Stomach (tissue), 9 donors: ENCODE measurements around the gene PRKCB. TPM values are rescaled to one million over a fixed set of nuclear protein-coding genes. Genes with fewer than 3 reads are reported as not detected.
"Not testable (repeated sequence)": the region's sequence is repeated elsewhere in the genome, so short reads cannot be mapped to it uniquely, and the experiment has no call there.

Experiments
- DNase-seq, 2 donors: peaks; one replicate each; pipeline versions ENCODE4 v3.0.0 to v3.0.0-alpha.2; 2013 to 2019
- H3K27ac ChIP-seq, 5 donors: fragments of 200-600 bp in 4 of 5; sonication (generic) in 4 of 5; one replicate each; pipeline ENCODE4 v1.5.1; 2013 to 2019; ENCODE audit warnings: mild to moderate bottlenecking in 1 of 5, moderate library complexity in 1 of 5
- H3K27me3 ChIP-seq, 3 donors: fragments of 200-600 bp; sonication (generic); one replicate each; pipeline ENCODE4 v1.5.1; 2017 to 2019; ENCODE audit warnings: mixed run types in 1 of 3
- H3K36me3 ChIP-seq, 4 donors: fragments of 200-600 bp; sonication (generic); 1 replicate in 3 of 4; 2 replicates in 1 of 4; pipeline ENCODE4 v1.5.1; 2016 to 2019
- H3K4me1 ChIP-seq, 4 donors: fragments of 200-600 bp; sonication (generic); one replicate each; pipeline ENCODE4 v1.5.1; 2016 to 2019
- H3K4me3 ChIP-seq, 4 donors: fragments of 200-600 bp; sonication (generic) in 3 of 4; one replicate each; pipeline ENCODE4 v1.5.1; 2016 to 2019; ENCODE audit warnings: mild to moderate bottlenecking in 1 of 4
- H3K9me3 ChIP-seq, 4 donors: fragments of 200-600 bp; sonication (generic); one replicate each; pipeline ENCODE4 v1.5.1; 2016 to 2019
- EP300 ChIP-seq: sonication (generic); formaldehyde crosslinking; IDR thresholded peaks from one replicate; pipeline ENCODE4 v1.6.1; 2017; ENCODE audit warnings: antibody characterized with exemption
- POLR2A ChIP-seq, 4 donors: fragments of 450-650 bp; IDR thresholded peaks; one replicate each; pipeline ENCODE4 v1.6.1; 2016; ENCODE audit warnings: antibody characterized with exemption in 4 of 4, control low read depth in 2 of 4, mild to moderate bottlenecking in 1 of 4, moderate library complexity in 1 of 4
- POLR2AphosphoS5 ChIP-seq, 3 donors: sonication (generic); formaldehyde crosslinking; IDR thresholded peaks; one replicate each; pipeline ENCODE4 v1.6.1; 2016; ENCODE audit warnings: antibody characterized with exemption in 3 of 3
- WGBS, 5 donors: extraction: QIAGEN DNeasy Blood & Tissue Kit in 3 of 5; methylation state at CpG; one replicate each; pipeline versions ENCODE4 v1.1.5 to v1.1.7; 2013 to 2018; 5-methylcytosine and 5-hydroxymethylcytosine counted together
- intact Hi-C: fragments of 100-400 bp; cut with DNase I; formaldehyde crosslinking; loops from one replicate; pipeline ENCODE4 v1.15.1; 2023; ENCODE audit warnings: low total_unique reads
- polyA plus RNA-seq, 3 donors: library from polyadenylated mRNA; stranded (reverse); fragments of 200-250 nt; gene quantifications; one replicate each; pipeline ENCODE4 v1.2.3, GENCODE V29; 2013
- total RNA-seq, 5 donors: library from RNA; depleted of rRNA; stranded (reverse); fragments of >200 nt; gene quantifications; one replicate each; pipeline versions ENCODE4 v1.1.0 to v1.2.3, GENCODE V29; 2014 to 2016
- TF ChIP-seq, protein P1 (sequence below), 7 experiments: fragments of 450-650 bp in 4 of 7; fragments of 200-600 bp in 3 of 7; sonication (generic) in 3 of 7; IDR thresholded peaks; one replicate each; pipeline ENCODE4 v1.5.1; 2016 to 2019; ENCODE audit warnings: antibody characterized with exemption in 7 of 7, control low read depth in 2 of 7, mild to moderate bottlenecking in 1 of 7
- donor health status: healthy with polysubstance abuse.
- donor health status: Bipolar disorder and iron deficiency.
- donor health status: healthy.

The PRKCB gene
- total and polyA plus RNA-seq, 8 donors, result 1.1 to 49.6 (median 14.7) TPM

DNA sequence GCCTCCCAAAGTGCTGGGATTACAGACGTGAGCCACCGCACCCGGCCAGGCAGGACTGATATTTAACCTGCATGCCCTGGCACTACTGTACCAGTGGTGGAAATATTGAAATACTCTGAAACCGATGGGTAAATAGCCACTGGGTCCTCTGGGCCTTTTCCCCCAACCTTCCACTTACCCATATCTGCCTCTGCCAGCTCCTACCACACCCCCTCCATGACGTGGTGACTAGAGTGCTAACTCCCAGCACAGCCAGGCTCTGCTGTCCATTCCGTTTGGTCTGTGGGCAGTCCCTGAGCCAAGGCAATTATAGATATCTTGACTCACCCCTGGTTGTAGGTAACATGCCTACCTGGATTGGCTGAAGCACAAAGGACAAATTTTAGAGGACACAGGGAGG, 187.8 kb downstream of the PRKCB start:
- no peak for TF ChIP-seq POLR2A (IDR thresholded peaks at IDR 0.05)
- no peak for TF ChIP-seq POLR2AphosphoS5 (IDR thresholded peaks at IDR 0.05)
- no peak for TF ChIP-seq EP300
- TF ChIP-seq, protein P1, sequence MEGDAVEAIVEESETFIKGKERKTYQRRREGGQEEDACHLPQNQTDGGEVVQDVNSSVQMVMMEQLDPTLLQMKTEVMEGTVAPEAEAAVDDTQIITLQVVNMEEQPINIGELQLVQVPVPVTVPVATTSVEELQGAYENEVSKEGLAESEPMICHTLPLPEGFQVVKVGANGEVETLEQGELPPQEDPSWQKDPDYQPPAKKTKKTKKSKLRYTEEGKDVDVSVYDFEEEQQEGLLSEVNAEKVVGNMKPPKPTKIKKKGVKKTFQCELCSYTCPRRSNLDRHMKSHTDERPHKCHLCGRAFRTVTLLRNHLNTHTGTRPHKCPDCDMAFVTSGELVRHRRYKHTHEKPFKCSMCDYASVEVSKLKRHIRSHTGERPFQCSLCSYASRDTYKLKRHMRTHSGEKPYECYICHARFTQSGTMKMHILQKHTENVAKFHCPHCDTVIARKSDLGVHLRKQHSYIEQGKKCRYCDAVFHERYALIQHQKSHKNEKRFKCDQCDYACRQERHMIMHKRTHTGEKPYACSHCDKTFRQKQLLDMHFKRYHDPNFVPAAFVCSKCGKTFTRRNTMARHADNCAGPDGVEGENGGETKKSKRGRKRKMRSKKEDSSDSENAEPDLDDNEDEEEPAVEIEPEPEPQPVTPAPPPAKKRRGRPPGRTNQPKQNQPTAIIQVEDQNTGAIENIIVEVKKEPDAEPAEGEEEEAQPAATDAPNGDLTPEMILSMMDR (IDR thresholded peaks at IDR 0.05), result no peak
- intact Hi-C loops, result no loop called here
- WGBS, 5 donors, result 65 to 79% (median 68%) methylated on average over 6 of the region's 6 CpGs
- Histone ChIP-seq H3K9me3 (no peaks in the 10 kb centered on the region), H3K36me3 (no peaks in the 10 kb centered on the region), H3K4me1 (no peaks in the 10 kb centered on the region), H3K27me3 (peaks cover 0 to 5% (median 0%) of the 10 kb centered on the region in 3 donors), H3K27ac (no peak overlapping the region), H3K4me3 (no peak overlapping the region)
- DNase-seq, result no peak

DNA sequence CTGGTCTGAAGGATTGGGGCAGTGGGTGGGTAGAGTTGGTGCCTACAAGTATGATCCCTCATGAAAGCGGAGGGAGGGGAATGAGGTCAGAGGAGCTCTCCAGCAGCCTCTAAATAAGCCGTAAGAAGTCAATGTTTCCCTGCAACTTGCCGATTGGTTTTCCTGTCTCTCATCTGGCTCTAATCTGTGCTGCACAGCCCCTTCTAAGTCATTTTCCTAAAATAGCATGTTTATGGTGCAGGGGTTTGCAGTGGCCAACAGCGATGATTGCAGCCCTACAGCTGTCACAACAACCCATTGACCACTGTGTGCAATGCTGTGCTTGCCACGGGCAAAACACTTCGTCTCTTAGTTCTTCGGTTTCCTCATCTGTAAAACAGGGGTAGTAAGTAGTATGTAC, 189.2 kb downstream of the PRKCB start:
- no peaks in the 10 kb centered on the region for H3K36me3 ChIP-seq
- H3K9me3 ChIP-seq, result no peaks in the 10 kb centered on the region
- H3K4me1 ChIP-seq, result no peaks in the 10 kb centered on the region
- TF ChIP-seq, protein P1 (IDR thresholded peaks at IDR 0.05), result no peak
- TF ChIP-seq POLR2A (IDR thresholded peaks at IDR 0.05) (no peak), POLR2AphosphoS5 (IDR thresholded peaks at IDR 0.05) (no peak), EP300 (no peak)
- no peak overlapping the region for H3K4me3 ChIP-seq
- intact Hi-C loops, result no loop called here
- H3K27me3 ChIP-seq, result peaks cover 0 to 5% (median 0%) of the 10 kb centered on the region in 3 donors
- H3K27ac ChIP-seq, result no peak overlapping the region
- DNase-seq, result no peak
- 81 to 90% (median 87%) methylated on average over 7 of the region's 7 CpGs for WGBS, 5 donors

DNA sequence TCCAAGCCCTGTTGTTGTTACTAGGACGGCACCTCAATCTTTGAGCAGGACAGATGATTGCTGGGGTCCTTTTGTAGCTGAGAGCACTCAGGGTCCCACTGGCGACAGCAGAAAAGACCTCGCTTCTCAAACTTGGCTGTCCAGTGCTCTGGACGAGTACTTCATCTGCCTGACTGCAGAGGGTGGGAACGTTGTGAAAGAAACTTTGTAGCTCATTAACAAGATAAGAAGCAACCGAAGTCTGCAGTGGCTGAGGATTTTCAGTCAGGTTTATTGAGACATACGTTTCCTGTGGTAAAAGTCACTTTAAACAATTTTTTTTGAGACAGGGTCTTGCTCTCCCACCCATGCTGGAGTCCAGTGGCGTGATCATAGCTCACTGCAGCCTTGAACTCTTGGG, 191.7 kb downstream of the PRKCB start:
- intact Hi-C loops, result no loop called here

DNA sequence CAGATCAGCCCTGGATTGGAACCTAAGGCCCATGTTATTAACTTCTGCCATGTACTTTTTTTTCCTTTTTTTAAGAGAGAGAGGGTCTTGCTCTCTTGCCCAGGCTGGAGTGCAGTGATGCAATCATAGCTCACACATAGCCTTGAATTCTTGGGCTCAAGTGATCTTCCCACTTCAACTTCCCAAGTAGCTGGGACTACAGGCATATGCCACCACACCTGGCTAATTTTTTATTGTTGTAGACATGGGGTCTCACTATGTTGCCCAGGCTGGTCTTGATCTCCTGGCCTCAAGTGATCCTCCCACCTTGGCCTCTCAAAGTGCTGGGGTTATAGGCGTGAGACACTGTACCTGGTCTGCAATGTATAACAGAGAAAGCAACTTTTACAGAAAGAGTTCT, 194.1 kb downstream of the PRKCB start:
- not testable (repeated sequence) for H3K36me3 ChIP-seq, DNase-seq, H3K4me3 ChIP-seq, H3K27ac ChIP-seq, H3K4me1 ChIP-seq, H3K9me3 ChIP-seq, H3K27me3 ChIP-seq
- intact Hi-C loops, result loop anchor here (10.0 kb wide), 1 partner anchor 225 kb away; no protein-coding TSS in a partner anchor
- WGBS, 5 donors, result 79 to 96% (median 92%) methylated on average over 1 of the region's 1 CpG

More for the DNA sequence above, 191.7 kb downstream of the PRKCB start:
- DNase-seq, result no peak
- Histone ChIP-seq H3K9me3 (no peaks in the 10 kb centered on the region), H3K27ac (no peak overlapping the region), H3K27me3 (peaks cover 0 to 5% (median 0%) of the 10 kb centered on the region in 3 donors), H3K36me3 (no peaks in the 10 kb centered on the region), H3K4me3 (no peak overlapping the region), H3K4me1 (no peaks in the 10 kb centered on the region)
- TF ChIP-seq EP300 (no peak), POLR2A (IDR thresholded peaks at IDR 0.05) (no peak)
- TF ChIP-seq, protein P1 (IDR thresholded peaks at IDR 0.05), result no peak
- WGBS, 5 donors, result 46 to 59% (median 54%) methylated on average over 8 of the region's 8 CpGs

DNA sequence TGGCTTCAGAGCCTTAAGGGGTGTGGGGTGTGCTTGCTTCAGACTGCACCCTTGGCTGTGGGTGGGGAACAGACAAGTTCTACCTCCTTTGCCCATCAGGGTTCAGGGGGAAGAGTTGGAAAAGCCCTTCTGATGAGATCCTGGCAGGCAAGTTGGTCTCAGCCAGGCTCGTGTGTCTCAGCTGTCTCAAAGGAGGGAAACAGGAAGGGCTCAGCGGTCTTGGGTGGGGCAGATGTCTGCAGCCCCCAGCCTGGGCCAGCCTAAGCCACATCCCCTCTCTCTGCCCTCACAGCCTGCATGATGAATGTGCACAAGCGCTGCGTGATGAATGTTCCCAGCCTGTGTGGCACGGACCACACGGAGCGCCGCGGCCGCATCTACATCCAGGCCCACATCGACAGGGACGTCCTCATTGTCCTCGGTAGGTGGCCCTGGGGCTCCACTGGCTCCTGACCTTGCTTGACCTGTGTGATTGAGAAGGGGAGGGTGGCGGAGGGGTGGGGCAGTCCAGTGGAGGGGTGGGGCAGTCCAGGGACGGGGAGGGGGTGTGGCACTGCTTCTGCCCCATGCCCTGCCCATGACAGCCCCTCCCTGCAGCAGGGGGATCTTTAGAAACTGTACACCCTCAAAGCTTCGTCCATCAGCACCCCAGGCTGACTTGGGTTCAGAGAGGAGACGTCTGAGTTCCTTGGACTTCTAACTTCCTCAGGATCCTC, 199.5 kb downstream of the PRKCB start:
- Histone ChIP-seq H3K9me3 (no peaks in the 10 kb centered on the region), H3K27ac (no peak overlapping the region), H3K27me3 (peaks cover 0 to 25% (median 0%) of the 10 kb centered on the region in 3 donors), H3K4me1 (peaks cover 0 to 16% (median 3%) of the 10 kb centered on the region in 4 donors), H3K36me3 (peaks cover 0 to 9% (median 3%) of the 10 kb centered on the region in 4 donors), H3K4me3 (no peak overlapping the region)
- TF ChIP-seq POLR2A (IDR thresholded peaks at IDR 0.05) (no peak), EP300 (no peak)
- WGBS, 5 donors, result 12 to 41% (median 36%) methylated on average over 13 to 17 of the region's 17 CpGs
- DNase-seq, result peak in 1 of 2 donors; percentile 19
- intact Hi-C loops, result loop anchor here (10.0 kb wide), 1 partner anchor 230 kb away; no protein-coding TSS in a partner anchor
